Breast epithelium (tissue), 4 donors: ENCODE results near the gene TNC. TPM values are rescaled to one million over a fixed set of nuclear protein-coding genes. Genes with fewer than 3 reads are reported as not detected.

Experiments
- DNase-seq, 2 donors: peaks; one replicate each; pipeline ENCODE4 v3.0.0-alpha.2; 2019; ENCODE audit warnings: low spot score in 2 of 2
- H3K27ac ChIP-seq, 2 donors: fragments of 200-600 bp; sonication (generic) in 1 of 2; one replicate each; pipeline ENCODE4 v1.5.1; 2016 to 2019; ENCODE audit warnings: mild to moderate bottlenecking in 1 of 2
- H3K27me3 ChIP-seq, 2 donors: fragments of 200-600 bp; sonication (generic) in 1 of 2; one replicate each; pipeline versions ENCODE4 v1.5.1 to v1.6.0; 2017 to 2019; ENCODE audit warnings: control low read depth in 1 of 2, mild to moderate bottlenecking in 1 of 2
- H3K36me3 ChIP-seq: fragments of 200-600 bp; one replicate; pipeline ENCODE4 v1.5.1; 2019
- H3K4me1 ChIP-seq, 2 donors: fragments of 200-600 bp; sonication (generic); one replicate each; pipeline ENCODE4 v1.5.1; 2016 to 2019; ENCODE audit warnings: control low read depth in 1 of 2
- H3K4me3 ChIP-seq, 3 donors: fragments of 200-600 bp; sonication (generic); 1 replicate in 2 of 3; 2 replicates in 1 of 3; pipeline ENCODE4 v1.5.1; 2016 to 2019; ENCODE audit warnings: mild to moderate bottlenecking in 3 of 3, moderate library complexity in 2 of 3
- H3K9me3 ChIP-seq, 2 donors: fragments of 200-600 bp; sonication (generic) in 1 of 2; one replicate each; pipeline ENCODE4 v1.5.1; 2016 to 2019; ENCODE audit warnings: control low read depth in 1 of 2
- CTCF ChIP-seq, 3 donors: fragments of 450-650 bp; IDR thresholded peaks; one replicate each; pipeline ENCODE4 v1.5.1; 2016 to 2017; ENCODE audit warnings: antibody characterized with exemption in 3 of 3, mild to moderate bottlenecking in 3 of 3, moderate library complexity in 3 of 3
- POLR2A ChIP-seq: fragments of 450-650 bp; IDR thresholded peaks from one replicate; pipeline ENCODE4 v1.6.1; 2016; ENCODE audit warnings: antibody characterized with exemption, mild to moderate bottlenecking, moderate library complexity
- POLR2AphosphoS5 ChIP-seq, 3 donors: sonication (generic); formaldehyde crosslinking; IDR thresholded peaks; one replicate each; pipeline ENCODE4 v1.6.1; 2017; ENCODE audit warnings: antibody characterized with exemption in 3 of 3
- intact Hi-C: fragments of 100-400 bp; cut with DNase I; formaldehyde crosslinking; loops from one replicate; pipeline ENCODE4 v1.15.1; 2023; ENCODE audit warnings: low total_unique reads
- total RNA-seq, 3 donors: library from RNA; depleted of rRNA; stranded (reverse); fragments of >200 nt; gene quantifications; one replicate each; pipeline ENCODE4 v1.1.0, GENCODE V29; 2016

Gene TNC
- total RNA-seq = 10 to 100 TPM in 2 of 3 donors, 1 to 10 TPM in 1; 2.4 to 58.0 (median 44.6) TPM

GRCh38 chr9:115117999-115118878, at the start of gene TNC:
TNC (minus strand) TSS chr9:115118157; CDS start chr9:115091018, 27,139 bp downstream.
- Histone ChIP-seq H3K9me3 (no peaks in the 10 kb centered on the region), H3K4me3 (peak within 1 kb of the TSS; percentile 26 to 62 (median 47)), H3K36me3 (no peaks in the 10 kb centered on the region), H3K4me1 (no peaks in the 10 kb centered on the region), H3K27me3 (no peaks in the 10 kb centered on the region), H3K27ac (peak within 1 kb of the TSS; percentile 54 to 64)
- intact Hi-C loops = no loop called here
- TF ChIP-seq POLR2AphosphoS5 (IDR thresholded peaks at IDR 0.05) (peak in 1 of 3 donors; percentile 37), POLR2A (no peak)
- DNase-seq = peak; percentile 54 to 57

- no peaks in the 10 kb centered on the region for H3K27me3 ChIP-seq
- intact Hi-C loops = no loop called here
- H3K27ac ChIP-seq = no peak overlapping the region
- DNase-seq = no peak
- H3K36me3 ChIP-seq = no peaks in the 10 kb centered on the region
- TF ChIP-seq POLR2A (no peak), POLR2AphosphoS5 (IDR thresholded peaks at IDR 0.05) (no peak)
- no peak overlapping the region for H3K4me3 ChIP-seq
- H3K4me1 ChIP-seq = no peaks in the 10 kb centered on the region
- H3K9me3 ChIP-seq = no peaks in the 10 kb centered on the region
Observed at GRCh38 chr9:115167175-115167574, 49.2 kb upstream of the TNC start.

GRCh38 chr9:115165233-115165632, 47.3 kb upstream of the TNC start:
- no peaks in the 10 kb centered on the region for H3K4me1 ChIP-seq
- H3K36me3 ChIP-seq = no peaks in the 10 kb centered on the region
- H3K9me3 ChIP-seq = no peaks in the 10 kb centered on the region
- intact Hi-C loops = no loop called here
- no peaks in the 10 kb centered on the region for H3K27me3 ChIP-seq
- DNase-seq = no peak
- TF ChIP-seq POLR2AphosphoS5 (IDR thresholded peaks at IDR 0.05) = no peak
- no peak for TF ChIP-seq POLR2A
- no peak for TF ChIP-seq CTCF (IDR thresholded peaks at IDR 0.05)
- no peak overlapping the region for H3K27ac ChIP-seq
- H3K4me3 ChIP-seq = no peak overlapping the region

- no peaks in the 10 kb centered on the region for H3K36me3 ChIP-seq
- H3K4me1 ChIP-seq = no peaks in the 10 kb centered on the region
- intact Hi-C loops = no loop called here
- no peak overlapping the region for H3K4me3 ChIP-seq
- DNase-seq = peak in 1 of 2 donors; percentile 50
- no peak overlapping the region for H3K27ac ChIP-seq
- H3K9me3 ChIP-seq = no peaks in the 10 kb centered on the region
- H3K27me3 ChIP-seq = no peaks in the 10 kb centered on the region
- TF ChIP-seq POLR2A (no peak), CTCF (IDR thresholded peaks at IDR 0.05) (no peak), POLR2AphosphoS5 (IDR thresholded peaks at IDR 0.05) (no peak)
Observed at GRCh38 chr9:115164511-115164974, 46.6 kb upstream of the TNC start.

- Histone ChIP-seq H3K27ac (no peak overlapping the region), H3K4me3 (no peak overlapping the region), H3K27me3 (no peaks in the 10 kb centered on the region), H3K9me3 (no peaks in the 10 kb centered on the region), H3K4me1 (no peaks in the 10 kb centered on the region), H3K36me3 (no peaks in the 10 kb centered on the region)
- intact Hi-C loops = no loop called here
- no peak for DNase-seq
- no peak for TF ChIP-seq POLR2AphosphoS5 (IDR thresholded peaks at IDR 0.05)
- TF ChIP-seq CTCF (IDR thresholded peaks at IDR 0.05) = no peak
- no peak for TF ChIP-seq POLR2A
Observed at GRCh38 chr9:115162946-115163345, 45.0 kb upstream of the TNC start.

GRCh38 chr9:115161446-115161845, 43.5 kb upstream of the TNC start:
- TF ChIP-seq POLR2AphosphoS5 (IDR thresholded peaks at IDR 0.05) (no peak), CTCF (IDR thresholded peaks at IDR 0.05) (no peak), POLR2A (no peak)
- DNase-seq = no peak
- H3K36me3 ChIP-seq = no peaks in the 10 kb centered on the region
- H3K4me3 ChIP-seq = no peak overlapping the region
- intact Hi-C loops = no loop called here
- H3K27ac ChIP-seq = no peak overlapping the region
- no peaks in the 10 kb centered on the region for H3K27me3 ChIP-seq
- H3K4me1 ChIP-seq = no peaks in the 10 kb centered on the region
- no peaks in the 10 kb centered on the region for H3K9me3 ChIP-seq
